ENCODE data around the gene DENND10.
"Not testable (repeated sequence)": the region's sequence is repeated elsewhere in the genome, so short reads cannot be mapped to it uniquely, and the experiment has no call there.

The DENND10 gene

GRCh38 chr10:119177708-119178371, 73.9 kb downstream of the DENND10 start:
- DNase-seq: peak in 1 of 4 experiments; percentile 9

GRCh38 chr10:119178372-119179119, 74.6 kb downstream of the DENND10 start, which contains the start of gene PRDX3:
PRDX3 (minus strand) TSS chr10:119178812; CDS start chr10:119178790, 22 bp downstream.
- peak; percentile 84 to 92 (median 90) for DNase-seq

DNA sequence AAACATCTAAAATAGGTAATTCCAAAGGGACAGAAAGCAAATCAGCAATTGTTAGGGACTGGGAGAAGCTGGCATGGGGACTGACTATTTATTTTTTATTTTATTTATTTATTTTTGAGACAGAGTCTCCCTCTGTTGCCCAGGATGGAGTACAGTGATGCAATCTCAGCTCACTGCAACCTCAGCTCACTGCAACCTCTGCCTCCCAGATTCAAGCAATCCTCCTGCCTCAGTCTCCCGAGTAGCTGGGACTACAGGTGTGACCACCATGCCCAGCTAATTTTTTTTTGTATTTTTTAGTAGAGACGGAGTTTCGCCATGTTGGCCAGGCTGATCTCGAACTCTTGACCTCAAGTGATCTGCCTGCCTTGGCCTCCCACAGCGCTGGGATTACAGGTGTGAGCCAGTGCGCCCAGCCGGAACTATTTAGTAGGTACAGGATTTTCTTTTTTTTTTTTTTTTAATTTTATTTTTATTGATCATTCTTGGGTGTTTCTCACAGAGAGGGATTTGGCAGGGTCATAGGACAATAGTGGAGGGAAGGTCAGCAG, 77.0 kb downstream of the DENND10 start:
- DNase-seq: not testable (repeated sequence)

DNA sequence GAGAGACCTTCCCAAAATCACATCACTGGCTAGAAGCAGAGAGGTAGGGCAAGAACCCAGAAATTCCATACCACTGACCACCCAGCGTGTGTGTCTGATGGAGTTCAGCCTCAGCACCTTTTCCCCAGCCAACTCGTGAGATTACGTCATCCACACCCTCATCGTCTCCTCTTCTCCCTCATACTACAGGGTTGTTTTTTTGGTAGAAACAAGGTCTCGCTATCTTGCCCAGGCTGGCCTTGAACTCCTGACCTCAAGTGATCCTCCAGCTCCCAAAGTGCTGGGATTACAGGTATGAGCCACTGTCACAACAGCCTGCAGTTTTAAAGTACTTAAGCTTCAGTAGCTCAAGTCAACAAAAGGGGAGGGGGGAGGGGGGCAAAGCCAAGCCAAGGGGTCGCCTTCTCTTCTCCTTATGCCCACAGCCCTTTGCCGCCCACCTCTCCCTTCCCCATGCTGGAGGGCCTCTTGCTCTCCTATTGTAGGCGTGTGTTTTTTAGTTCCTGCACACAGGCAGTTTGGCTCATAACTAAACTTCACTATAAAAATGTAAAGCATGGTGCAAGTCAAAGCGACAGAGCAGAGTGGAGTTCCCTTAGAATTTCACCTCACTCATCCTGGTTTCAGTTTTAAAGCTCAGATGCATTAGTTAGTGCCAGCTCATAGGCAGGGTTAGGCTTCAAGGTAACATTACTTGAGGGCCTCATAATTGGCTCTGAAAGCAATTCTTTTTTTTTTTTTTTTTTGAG, 79.9 kb downstream of the DENND10 start:
- DNase-seq: no peak

All from activated CD4-positive, CD25-positive, alpha-beta regulatory T cell (primary cell).